DND-41 (cell line): ENCODE measurements around the gene SCYGR3.
"Not testable (repeated sequence)": the region's sequence is repeated elsewhere in the genome, so short reads cannot be mapped to it uniquely, and the experiment has no call there.

ENCODE experiments used
- EZH2 ChIP-seq: IDR thresholded peaks from 3 replicates; pipeline ENCODE4 v1.6.1; 2012; ENCODE audit warnings: borderline replicate concordance, low read depth, mild to moderate bottlenecking, moderate library complexity, low read length, inconsistent platforms; ENCODE audit not compliant: severe bottlenecking
- TF ChIP-seq, protein P1 (sequence below): IDR thresholded peaks from 2 replicates; pipeline ENCODE4 v1.5.1; 2012; ENCODE audit warnings: borderline replicate concordance, low read length, moderate library complexity, mild to moderate bottlenecking; ENCODE audit not compliant: poor library complexity, severe bottlenecking; ENCODE audit errors: extremely low read depth

- TF ChIP-seq, protein P1, sequence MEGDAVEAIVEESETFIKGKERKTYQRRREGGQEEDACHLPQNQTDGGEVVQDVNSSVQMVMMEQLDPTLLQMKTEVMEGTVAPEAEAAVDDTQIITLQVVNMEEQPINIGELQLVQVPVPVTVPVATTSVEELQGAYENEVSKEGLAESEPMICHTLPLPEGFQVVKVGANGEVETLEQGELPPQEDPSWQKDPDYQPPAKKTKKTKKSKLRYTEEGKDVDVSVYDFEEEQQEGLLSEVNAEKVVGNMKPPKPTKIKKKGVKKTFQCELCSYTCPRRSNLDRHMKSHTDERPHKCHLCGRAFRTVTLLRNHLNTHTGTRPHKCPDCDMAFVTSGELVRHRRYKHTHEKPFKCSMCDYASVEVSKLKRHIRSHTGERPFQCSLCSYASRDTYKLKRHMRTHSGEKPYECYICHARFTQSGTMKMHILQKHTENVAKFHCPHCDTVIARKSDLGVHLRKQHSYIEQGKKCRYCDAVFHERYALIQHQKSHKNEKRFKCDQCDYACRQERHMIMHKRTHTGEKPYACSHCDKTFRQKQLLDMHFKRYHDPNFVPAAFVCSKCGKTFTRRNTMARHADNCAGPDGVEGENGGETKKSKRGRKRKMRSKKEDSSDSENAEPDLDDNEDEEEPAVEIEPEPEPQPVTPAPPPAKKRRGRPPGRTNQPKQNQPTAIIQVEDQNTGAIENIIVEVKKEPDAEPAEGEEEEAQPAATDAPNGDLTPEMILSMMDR, result not testable (repeated sequence)
- not testable (repeated sequence) for TF ChIP-seq EZH2
Observed at GRCh38 chr2:227598835-227599503, 15.7 kb downstream of the SCYGR3 start, which contains the start of gene SCYGR2.
